Activated B cell treated with CpG ODN at 0.5 μM for 24 hours (primary cell): ENCODE data around the gene OR4K15. TPM values are rescaled to one million over a fixed set of nuclear protein-coding genes. Genes with fewer than 3 reads are reported as not detected.

Experiments
- ATAC-seq: fragments of 200-7000 bp; cut with Tn5 transposase; one replicate; pipeline ENCODE4 v1.10.0; 2021; ENCODE audit warnings: low read depth, mild to moderate bottlenecking, moderate library complexity
- CTCF ChIA-PET: fragments of 350-600 bp; sonication (Branson Sonifier 250); formaldehyde crosslinking; loops from one replicate; lab custom pipeline; 2021; ENCODE audit warnings: antibody characterized with exemption; lab: Charles Lee
- POLR2A ChIA-PET: fragments of 350-600 bp; sonication (Branson Sonifier 250); formaldehyde crosslinking; loops from one replicate; lab custom pipeline; 2021; ENCODE audit warnings: antibody characterized with exemption; lab: Charles Lee
- DNase-seq: peaks from one replicate; pipeline ENCODE4 v3.0.0; 2022
- H3K27ac Mint-ChIP-seq: one replicate; pipeline ENCODE4 v1.8.0; 2020; ENCODE audit warnings: mixed read lengths
- H3K27me3 Mint-ChIP-seq: one replicate; pipeline ENCODE4 v1.8.0; 2021; ENCODE audit warnings: mixed read lengths
- H3K36me3 Mint-ChIP-seq: one replicate; pipeline ENCODE4 v1.8.0; 2021; ENCODE audit warnings: low read depth, mixed read lengths
- H3K4me1 Mint-ChIP-seq: one replicate; pipeline ENCODE4 v1.8.0; 2021; ENCODE audit warnings: mixed read lengths
- H3K4me3 Mint-ChIP-seq: one replicate; pipeline ENCODE4 v1.8.0; 2020; ENCODE audit warnings: mild to moderate bottlenecking, mixed read lengths
- H3K9me3 Mint-ChIP-seq: one replicate; pipeline ENCODE4 v1.8.0; 2020; ENCODE audit warnings: mixed read lengths
- CTCF ChIP-seq: fragments of 200-600 bp; IDR thresholded peaks from one replicate; pipeline ENCODE4 v1.8.0; 2022; ENCODE audit warnings: antibody characterized with exemption, mild to moderate bottlenecking
- intact Hi-C: fragments of 100-400 bp; cut with micrococcal nuclease; formaldehyde crosslinking; loops from one replicate; pipeline ENCODE4 v1.15.1; 2024
- total RNA-seq: library from RNA; stranded (reverse); gene quantifications from 2 replicates; pipeline ENCODE4 v1.2.3, GENCODE V29; 2022

OR4K15 gene
- total RNA-seq, 1 donor from 2014 or later = not detected

GRCh38 chr14:20019257-20019865 is 44.0 kb downstream of the OR4K15 start, which contains the start of gene OR4K14:
Gene OR4K14 (minus strand): TSS chr14:20019307. CDS start chr14:20015193, 4,114 bp downstream.
- H3K27me3 Mint-ChIP-seq = no peaks in the 10 kb centered on the region
- peaks cover 3% of the 10 kb centered on the region for H3K9me3 Mint-ChIP-seq
- ATAC-seq = no peak
- no peak for TF ChIP-seq CTCF
- no peaks in the 10 kb centered on the region for H3K36me3 Mint-ChIP-seq
- no peak for DNase-seq
- ChIA-PET POLR2A (no interaction called here), CTCF (no interaction called here)
- intact Hi-C loops = no loop called here
- no peak within 1 kb of the TSS for H3K4me3 Mint-ChIP-seq
- H3K27ac Mint-ChIP-seq = no peak within 1 kb of the TSS
- no peaks in the 10 kb centered on the region for H3K4me1 Mint-ChIP-seq

Other genes starting within 250 kb of the OR4K15 start
- not detected in 2 replicates for gene OR4Q3, start 232.0 kb upstream of the OR4K15 start, total RNA-seq
- not detected in 2 replicates for gene OR4M1, start 202.1 kb upstream of the OR4K15 start, total RNA-seq
- not detected in 2 replicates for gene OR4N2, start 171.8 kb upstream of the OR4K15 start, total RNA-seq
- not detected in 2 replicates for gene OR4K2, start 100.4 kb upstream of the OR4K15 start, total RNA-seq
- gene OR4K5, start 55.0 kb upstream of the OR4K15 start, total RNA-seq = not detected in 2 replicates
- not detected in 2 replicates for gene OR4K1, start 44.7 kb upstream of the OR4K15 start, total RNA-seq
- gene OR4Q2, start 26.6 kb downstream of the OR4K15 start, total RNA-seq = not detected in 2 replicates
- not detected in 2 replicates for gene OR4K14, start 43.7 kb downstream of the OR4K15 start, total RNA-seq
- not detected in 2 replicates for gene OR4K13, start 60.4 kb downstream of the OR4K15 start, total RNA-seq
- not detected in 2 replicates for gene OR4L1, start 84.5 kb downstream of the OR4K15 start, total RNA-seq
- gene OR4K17, start 135.1 kb downstream of the OR4K15 start, total RNA-seq = not detected in 2 replicates
- gene OR4N5, start 163.2 kb downstream of the OR4K15 start, total RNA-seq = not detected in 2 replicates
- gene OR11G2, start 215.3 kb downstream of the OR4K15 start, total RNA-seq = not detected in 2 replicates
- not detected in 2 replicates for gene OR11H6, start 248.1 kb downstream of the OR4K15 start, total RNA-seq